HepG2 (cell line): Measurements from ENCODE around the gene MOSPD2.

Experiments used
- ARID2 ChIP-seq: sonication (generic); formaldehyde crosslinking; IDR thresholded peaks from 2 replicates; pipeline ENCODE4 v1.8.1; 2022; ENCODE audit warnings: mild to moderate bottlenecking, missing genetic modification reagents, borderline replicate concordance
- BRCA1 ChIP-seq: sonication (generic); formaldehyde crosslinking; IDR thresholded peaks from 2 replicates; pipeline ENCODE4 v1.4.0; 2020; ENCODE audit warnings: missing genetic modification reagents
- CHD2 ChIP-seq: IDR thresholded peaks from 2 replicates; pipeline ENCODE4 v1.6.1; 2011; ENCODE audit warnings: low read depth, low read length, improper control_type of control experiment
- EP300 ChIP-seq, 3 experiments: sonication (generic) in 1 of 3; formaldehyde crosslinking in 1 of 3; IDR thresholded peaks; 2 replicates each; pipeline versions ENCODE4 v1.5.1 to v1.6.1; 2011 to 2020; ENCODE audit warnings: low read depth in 2 of 3, low read length in 2 of 3, borderline replicate concordance in 1 of 3, improper control_type of control experiment in 1 of 3, mild to moderate bottlenecking in 1 of 3, missing genetic modification reagents in 1 of 3, moderate library complexity in 1 of 3
- IKZF1 ChIP-seq: fragments of 450-650 bp; IDR thresholded peaks from 2 replicates; pipeline ENCODE4 v1.7.1; 2016
- MAFK ChIP-seq, 2 experiments: IDR thresholded peaks in 1 of 2; conservative IDR thresholded peaks in 1 of 2; 2 replicates each; pipeline ENCODE4 v1.6.1; 2011; ENCODE audit warnings: improper control_type of control experiment in 2 of 2, low read length in 2 of 2
- RNF2 ChIP-seq: fragments of 450-650 bp; conservative IDR thresholded peaks from 2 replicates; pipeline ENCODE4 v1.6.1; 2016; ENCODE audit warnings: low read depth
- TAF1 ChIP-seq: sonication (generic); formaldehyde crosslinking; IDR thresholded peaks from 2 replicates; pipeline ENCODE4 v1.4.0; 2020; ENCODE audit warnings: missing genetic modification reagents
- USF2 ChIP-seq, 2 experiments: sonication (generic) in 1 of 2; formaldehyde crosslinking in 1 of 2; IDR thresholded peaks; 2 replicates each; pipeline versions ENCODE4 v1.5.1 to v1.6.1; 2011 to 2020; ENCODE audit warnings: borderline replicate concordance in 1 of 2, low read depth in 1 of 2, low read length in 1 of 2, mild to moderate bottlenecking in 1 of 2, missing genetic modification reagents in 1 of 2, moderate library complexity in 1 of 2
- ZFP36L2 ChIP-seq: sonication (generic); formaldehyde crosslinking; IDR thresholded peaks from 2 replicates; pipeline ENCODE4 v1.4.0; 2020; ENCODE audit warnings: missing genetic modification reagents
- ZNF232 ChIP-seq: sonication (generic); formaldehyde crosslinking; IDR thresholded peaks from 2 replicates; pipeline ENCODE4 v1.4.0; 2020; ENCODE audit warnings: missing genetic modification reagents, borderline replicate concordance
- ZNF3 ChIP-seq: IDR thresholded peaks from 2 replicates; pipeline ENCODE4 v1.7.0; 2017; ENCODE audit warnings: inconsistent platforms
- ZNF451 ChIP-seq: sonication (generic); formaldehyde crosslinking; IDR thresholded peaks from 2 replicates; pipeline ENCODE4 v1.5.0; 2020; ENCODE audit warnings: mild to moderate bottlenecking, missing genetic modification reagents
- TF ChIP-seq, protein P1 (sequence below): sonication (generic); formaldehyde crosslinking; IDR thresholded peaks from 2 replicates; pipeline ENCODE4 v1.8.1; 2023; ENCODE audit warnings: mild to moderate bottlenecking, missing genetic modification reagents, borderline replicate concordance

GRCh38 chrX:14920196-14920595, 47.0 kb downstream of the MOSPD2 start:
- TF ChIP-seq ZNF232 = no peak
- TF ChIP-seq RNF2 = no peak
- TF ChIP-seq, protein P1, sequence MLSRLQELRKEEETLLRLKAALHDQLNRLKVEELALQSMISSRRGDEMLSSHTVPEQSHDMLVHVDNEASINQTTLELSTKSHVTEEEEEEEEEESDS (CRISPR knock-in tag) = no peak
- TF ChIP-seq IKZF1 = no peak
- TF ChIP-seq CHD2 = no peak
- TF ChIP-seq BRCA1 (CRISPR knock-in tag) = no peak
- TF ChIP-seq ZFP36L2 (CRISPR knock-in tag) = no peak
- no peak for TF ChIP-seq ZNF3 (CRISPR knock-in tag)
- no peak for TF ChIP-seq ARID2 (CRISPR knock-in tag)
- TF ChIP-seq MAFK (conservative IDR thresholded peaks at IDR 0.05 in 1 of 2, IDR thresholded peaks at IDR 0.05 in 1 of 2; ENCODE audit: low read length in 2 of 2) = no peak
- no peak for TF ChIP-seq TAF1
- no peak for TF ChIP-seq ZNF451 (CRISPR knock-in tag)
- TF ChIP-seq USF2 (IDR thresholded peaks at IDR 0.05; ENCODE audit: low read depth, low read length) = no peak
- TF ChIP-seq USF2 (CRISPR knock-in tag; IDR thresholded peaks at IDR 0.05; ENCODE audit: borderline replicate concordance) = no peak
- no peak for TF ChIP-seq EP300 (IDR thresholded peaks at IDR 0.05; ENCODE audit: low read depth in 2 of 2, low read length in 2 of 2)
- TF ChIP-seq EP300 (CRISPR knock-in tag; IDR thresholded peaks at IDR 0.05; ENCODE audit: borderline replicate concordance) = no peak
